ENCODE results near the gene SEMA6B.

Gene SEMA6B

DNA sequence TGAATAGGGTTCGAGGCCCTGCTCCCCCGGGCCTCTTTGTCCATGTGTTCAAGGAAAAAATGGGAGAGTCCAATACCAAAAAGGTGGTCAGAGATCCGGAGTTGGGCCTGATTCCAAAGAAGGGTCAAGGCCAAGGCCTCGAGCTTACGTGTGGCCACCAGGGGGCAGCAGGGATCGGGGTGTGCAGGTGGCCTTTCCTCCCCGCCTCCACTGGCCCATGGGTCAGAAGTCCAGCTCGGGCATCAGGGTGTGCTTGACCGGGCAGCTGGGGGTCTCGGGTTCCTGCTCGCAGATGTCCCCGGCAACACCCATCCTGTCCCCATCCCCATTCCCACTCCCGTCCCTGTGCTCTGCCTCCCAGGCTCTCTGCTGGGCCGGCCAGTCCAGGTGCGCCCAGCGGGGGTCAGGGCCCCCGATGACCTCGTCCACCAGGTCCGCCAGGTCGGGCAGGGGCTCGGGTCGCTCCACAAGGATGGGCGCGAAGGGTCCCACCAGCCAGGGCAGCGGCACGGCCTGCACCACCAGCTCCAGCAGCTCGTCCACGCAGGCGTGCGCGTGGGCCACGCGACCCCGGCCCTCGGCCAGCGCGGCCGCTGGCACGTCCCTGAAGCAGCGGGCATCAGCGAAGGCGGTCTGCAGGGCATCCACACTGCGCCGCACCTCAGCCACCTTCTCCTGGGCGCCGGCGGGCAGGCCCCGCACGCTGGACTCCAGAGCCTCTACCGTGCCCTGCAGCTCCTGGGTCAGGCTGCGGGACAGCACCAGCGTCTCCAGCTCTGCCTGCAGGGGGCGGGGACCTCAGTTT, 36.0 kb downstream of the SEMA6B start:
- no peak for DNase-seq

DNA sequence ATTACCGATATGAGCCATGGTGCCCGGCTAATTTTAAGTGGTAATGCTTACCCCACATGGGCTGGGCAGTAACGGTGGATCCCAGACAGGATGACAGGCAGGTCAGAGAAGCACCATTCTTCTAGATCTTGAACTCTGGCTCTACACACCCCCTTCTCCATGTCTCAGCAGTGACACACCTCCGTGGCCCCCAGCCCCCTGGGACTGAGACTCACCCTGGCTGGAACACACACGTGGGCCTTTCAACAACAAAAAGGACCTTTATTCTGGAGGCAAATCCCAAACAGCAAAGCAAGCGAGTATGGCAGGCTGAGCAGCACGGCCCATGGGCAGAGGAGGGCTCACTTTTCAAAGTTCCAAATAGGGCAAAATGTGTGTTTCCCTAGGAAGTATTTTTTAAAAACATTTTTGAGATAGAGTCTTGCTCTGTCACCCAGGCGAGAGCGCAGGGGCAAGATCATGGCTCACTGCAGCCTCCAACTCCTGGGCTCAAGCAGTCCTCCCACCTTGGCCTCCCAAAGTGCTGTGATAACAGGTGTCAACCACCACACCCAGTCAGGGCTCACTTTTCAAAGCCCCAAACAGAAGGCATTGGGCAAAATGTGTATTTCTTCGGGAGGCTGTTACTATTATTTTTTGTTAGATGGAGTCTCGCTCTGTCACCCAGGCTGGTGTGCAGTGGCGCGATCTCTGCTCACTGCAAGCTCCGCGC, 37.0 kb downstream of the SEMA6B start:
- DNase-seq = no peak

DNA sequence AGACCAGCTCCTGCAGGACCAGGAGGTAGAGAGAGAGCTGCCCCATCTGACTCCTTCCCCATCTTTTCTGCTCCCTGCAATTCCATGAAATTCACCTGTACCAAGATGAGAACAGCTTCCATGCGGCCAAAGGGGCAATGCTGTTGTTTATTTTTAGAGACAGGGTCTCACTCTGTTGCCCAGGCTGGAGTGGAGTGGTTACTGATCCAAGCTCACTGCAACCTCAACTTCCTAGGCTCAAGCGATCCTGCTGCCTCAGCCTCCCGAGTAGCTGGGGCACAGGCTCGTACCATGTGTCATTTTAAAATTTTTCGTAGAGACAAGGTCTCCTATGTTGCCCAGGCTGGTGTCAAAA, 37.6 kb downstream of the SEMA6B start:
- no peak for DNase-seq

DNA sequence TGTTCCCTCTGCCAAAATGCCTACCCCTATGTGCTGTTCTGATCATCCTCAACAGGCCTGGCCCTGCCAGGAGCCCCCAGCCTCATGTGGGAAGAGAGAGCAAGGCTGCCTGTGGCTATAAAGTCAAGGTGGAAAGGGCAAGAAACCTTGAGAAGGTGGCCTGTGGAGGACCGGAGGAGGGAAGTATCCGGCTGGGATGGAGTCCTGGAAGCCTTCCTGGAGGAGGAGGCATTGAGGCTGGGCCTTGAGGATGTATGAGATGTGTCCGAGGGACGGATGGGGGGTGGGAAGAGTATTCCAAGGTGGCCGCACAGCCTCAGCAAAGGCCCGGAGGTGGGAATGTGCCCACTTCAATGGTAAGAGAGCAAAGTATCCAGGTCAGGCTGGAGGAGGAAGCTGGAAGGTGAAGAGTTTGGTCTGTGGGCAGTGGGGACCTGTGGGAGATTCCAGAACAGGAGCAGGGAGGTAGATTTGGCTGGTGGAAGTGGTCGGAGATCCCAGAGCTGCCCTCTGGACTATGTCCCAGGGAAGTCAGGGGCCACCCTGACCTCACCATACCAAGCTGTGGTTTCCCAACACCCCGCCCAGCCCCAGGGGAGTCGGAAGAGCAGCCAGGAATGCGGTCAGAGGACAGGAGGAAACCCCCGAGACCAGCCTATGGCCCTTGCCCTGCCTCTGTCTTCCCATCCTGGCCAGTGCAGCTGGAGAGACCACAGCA, 38.2 kb downstream of the SEMA6B start:
- no peak for DNase-seq

DNA sequence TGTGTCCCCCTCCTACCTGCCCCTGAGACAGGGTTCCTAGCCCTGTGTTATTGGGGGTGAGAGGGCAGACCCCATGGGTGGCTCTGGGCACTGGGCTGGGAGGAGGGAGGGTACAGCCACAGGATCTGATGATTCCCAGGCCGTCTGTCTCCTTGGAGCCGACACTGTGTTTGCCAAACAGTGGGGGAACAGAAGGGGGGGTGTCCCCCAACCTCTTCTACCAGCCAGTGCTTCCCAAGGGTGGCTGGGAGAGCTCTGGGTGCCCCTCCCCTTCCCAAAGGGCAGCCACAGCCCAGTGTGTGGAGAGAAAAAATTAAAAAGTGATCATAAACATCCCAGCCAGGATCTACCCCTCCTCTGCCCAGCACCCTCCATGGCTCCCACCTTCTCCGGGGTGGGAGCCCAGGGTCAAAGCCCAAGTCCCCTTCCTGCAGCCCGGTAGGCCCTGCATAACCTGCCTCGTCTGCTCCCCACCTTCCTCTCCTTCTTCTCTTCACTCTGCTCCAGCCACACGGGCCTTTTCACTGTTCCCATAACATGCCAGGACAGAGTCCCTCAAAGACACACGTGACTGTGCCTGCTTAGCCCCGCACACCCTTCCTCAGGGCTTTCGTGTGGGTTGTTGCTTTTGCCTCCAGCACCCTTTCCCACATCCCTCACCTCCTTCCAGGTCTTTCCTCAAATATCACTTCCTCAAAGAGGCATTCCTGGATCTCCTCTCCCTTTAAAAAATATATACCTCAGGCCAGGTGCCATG, 39.8 kb downstream of the SEMA6B start:
- DNase-seq = no peak

DNA sequence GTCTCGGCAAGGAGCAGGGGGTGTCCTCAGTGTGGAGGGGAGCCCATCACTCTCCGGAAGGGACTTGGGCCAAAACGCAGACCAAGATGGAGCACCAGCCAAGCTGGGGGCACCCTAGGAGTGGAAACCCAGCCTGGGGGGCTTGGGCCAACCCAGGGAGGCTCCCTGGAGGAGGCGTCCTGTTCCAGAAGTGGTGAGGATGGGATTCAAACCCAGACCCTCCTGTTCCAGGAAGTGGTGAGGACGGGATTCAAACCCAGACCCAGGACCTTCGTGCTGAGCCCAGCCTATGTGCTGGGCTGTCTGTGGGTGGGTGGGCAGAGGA, 40.4 kb downstream of the SEMA6B start:
- DNase-seq = no peak

DNA sequence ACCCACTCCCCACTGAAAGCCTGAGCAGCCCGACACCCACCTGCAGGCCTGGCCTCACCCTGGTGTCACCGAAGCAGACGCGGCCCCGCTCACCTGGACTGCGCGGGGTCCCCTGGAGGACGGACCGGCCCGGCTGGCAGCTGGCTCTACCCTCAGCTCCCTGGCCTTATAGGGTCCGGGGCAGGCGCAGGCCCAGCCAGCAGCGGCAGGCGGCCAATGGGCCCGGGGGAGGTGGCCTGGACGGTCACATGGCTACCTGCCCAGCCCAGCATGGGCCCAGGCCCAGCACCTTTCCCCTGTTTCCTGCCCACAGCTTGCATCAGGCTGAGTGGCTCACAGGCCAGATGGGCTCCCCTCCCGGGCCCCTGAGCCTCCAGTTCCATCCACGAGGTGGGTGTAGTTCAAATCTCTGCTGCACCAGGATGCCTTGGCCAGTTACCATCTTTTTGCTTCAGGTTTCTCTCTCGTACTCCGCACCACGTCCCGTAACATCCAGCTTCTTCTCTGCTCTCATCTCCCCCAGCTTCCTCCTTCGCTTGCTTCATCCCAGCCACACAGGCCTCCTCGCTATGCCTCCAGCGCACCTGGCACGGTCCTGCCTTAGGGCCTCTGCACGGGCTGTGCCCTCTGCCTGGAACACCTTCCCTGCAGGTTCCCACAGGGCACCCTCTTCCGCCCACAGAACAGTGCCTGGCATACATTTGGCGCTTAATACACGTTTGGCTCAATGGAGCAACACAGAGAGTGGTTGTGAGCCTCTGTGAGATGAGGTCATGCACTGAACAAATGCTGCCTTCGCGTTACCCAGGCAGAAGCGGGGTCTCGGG, 40.9 kb downstream of the SEMA6B start, which contains the start of gene PLIN4:
TSS of gene PLIN4 (minus strand) at position 142 of the 827 bp plus-strand sequence. CDS start 214 bp downstream, outside the sequence.
- DNase-seq = no peak

DNA sequence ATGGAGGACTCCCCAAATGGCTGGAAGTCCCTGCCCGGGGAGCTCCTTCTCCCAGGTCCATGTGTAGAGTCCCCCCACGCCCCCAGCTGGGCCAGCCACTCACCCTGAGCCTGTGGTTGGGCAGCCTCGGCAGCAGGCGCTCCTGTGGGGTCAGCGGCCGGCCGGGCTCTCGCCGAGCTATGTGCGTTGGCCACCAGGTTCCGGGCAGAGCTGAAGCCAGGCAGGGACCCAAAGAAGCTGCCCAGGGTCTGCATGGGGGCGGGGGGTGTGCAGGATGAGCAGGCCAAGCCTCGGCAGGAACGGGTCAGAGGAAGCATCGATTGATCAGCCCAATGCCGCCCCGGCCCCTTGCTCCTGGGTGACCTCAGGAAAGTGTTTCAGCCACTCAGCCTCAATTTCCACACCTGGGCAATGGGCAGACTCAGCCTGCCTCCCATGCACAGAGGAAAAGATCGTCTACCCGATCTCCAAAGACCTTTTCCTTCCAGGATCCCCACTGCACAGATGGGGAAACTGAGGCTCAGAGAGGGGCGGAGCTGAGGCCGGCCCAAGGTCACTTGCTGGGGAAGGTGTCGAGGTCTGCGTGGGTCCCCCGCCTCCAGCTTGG, 41.9 kb downstream of the SEMA6B start:
- no peak for DNase-seq

DNA sequence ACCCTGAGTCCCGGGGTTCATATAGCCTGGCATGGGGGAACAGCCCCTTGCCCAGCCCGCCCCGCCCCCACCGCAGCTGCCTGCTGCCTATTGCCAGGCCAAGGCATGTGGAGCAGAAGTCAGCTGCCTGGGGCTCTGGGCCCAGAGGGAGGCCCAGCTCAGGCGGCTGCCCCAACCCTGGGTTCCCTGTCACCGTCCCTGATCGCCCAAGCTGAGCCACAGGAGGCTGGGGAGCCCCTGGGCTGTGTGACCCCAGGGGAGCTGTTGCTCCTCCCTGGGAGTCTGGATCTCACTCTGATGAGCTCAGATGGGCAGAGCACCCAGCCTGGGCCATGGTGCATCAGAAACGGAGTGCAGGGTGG, 42.6 kb downstream of the SEMA6B start:
- no peak for DNase-seq

DNA sequence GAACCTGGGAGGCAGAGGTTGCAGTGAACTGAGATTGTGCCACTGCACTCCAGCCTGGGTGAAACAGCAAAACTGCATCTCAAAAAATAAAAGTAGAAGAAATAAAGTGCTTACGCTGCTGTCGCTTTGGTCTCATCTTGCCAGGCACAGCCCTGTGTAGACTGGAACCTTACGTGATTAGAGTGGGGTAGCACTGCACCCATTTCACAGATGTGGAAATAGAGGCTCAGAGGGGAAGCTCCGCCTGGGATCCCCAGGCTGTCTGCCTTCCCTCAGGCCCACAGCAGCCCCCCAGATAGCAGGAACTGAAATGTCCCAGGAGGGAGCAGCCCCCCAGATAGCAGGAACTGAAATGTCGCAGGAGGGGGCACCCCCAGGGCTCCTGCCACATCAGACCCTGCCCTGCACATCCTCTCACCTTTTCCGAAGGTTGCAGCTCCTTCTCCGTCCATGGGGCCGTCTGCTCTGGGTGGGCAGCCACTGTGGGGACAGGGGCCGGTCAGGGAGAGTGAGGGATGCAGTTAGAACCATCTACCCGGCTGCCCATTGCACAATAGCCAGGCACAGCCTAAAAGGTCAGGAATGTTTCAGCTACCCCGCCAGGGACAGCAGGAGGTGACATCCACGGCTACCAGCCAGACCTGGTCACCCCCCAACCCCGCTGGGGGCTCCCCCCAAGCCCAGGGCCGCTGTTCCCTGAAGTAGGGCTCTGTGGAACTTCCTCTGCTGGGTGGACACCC, 43.1 kb downstream of the SEMA6B start:
- DNase-seq = no peak

DNA sequence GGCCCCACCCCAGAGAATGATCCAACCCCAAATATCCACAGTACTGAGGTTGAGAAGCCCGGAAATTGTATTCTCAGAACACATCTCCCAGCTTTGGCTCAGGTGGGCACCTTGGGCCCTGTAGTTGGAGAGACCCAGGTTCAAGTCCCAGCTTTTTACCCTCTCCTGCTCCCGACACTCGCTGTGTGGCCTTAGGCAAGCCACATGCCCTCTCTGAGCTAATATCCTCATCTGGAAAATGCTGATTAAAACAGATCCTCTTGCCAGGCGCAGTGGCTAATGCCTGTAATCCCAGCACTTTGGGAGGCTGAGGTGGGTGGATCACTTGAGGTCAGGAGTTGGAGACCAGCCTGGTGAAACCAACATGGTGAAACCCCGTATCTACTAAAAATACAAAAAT, 43.8 kb downstream of the SEMA6B start:
- no peak for DNase-seq

DNA sequence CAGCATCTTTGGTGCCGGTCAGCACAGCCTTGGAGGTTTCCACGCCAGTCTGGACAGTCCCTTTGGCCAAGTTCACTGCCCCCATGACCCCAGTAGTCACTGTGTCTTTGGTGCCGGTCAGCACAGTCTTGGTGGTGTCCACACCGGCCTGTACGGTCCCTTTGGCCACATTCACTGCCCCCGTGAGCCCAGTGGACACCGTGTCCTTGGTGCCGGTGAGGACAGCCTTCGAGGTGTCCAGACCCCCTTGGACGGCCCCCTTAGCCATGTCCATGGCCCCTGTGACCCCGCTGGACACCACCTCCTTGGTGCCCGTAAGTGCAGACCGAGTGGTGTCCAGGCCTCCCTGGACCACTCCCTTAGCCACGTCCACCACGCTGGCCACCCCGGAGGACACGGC, 46.2 kb downstream of the SEMA6B start:
- DNase-seq = no peak

DNA sequence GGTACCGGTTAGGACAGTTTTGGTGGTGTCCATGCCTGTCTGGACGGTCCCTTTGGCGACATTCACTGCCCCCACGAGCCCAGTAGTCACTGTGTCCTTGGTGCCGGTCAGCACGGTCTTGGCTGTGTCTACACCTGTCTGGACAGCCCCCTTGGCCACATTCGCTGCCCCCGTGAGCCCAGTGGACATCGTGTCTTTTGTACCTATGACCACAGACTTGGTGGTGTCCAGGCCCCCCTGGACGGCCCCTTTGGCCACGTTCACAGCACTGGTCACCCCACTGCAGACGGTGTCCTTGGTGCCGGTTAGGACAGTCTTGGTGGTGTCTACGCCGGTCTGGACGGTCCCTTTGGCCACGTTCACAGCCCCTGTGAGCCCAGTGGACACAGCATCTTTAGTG, 47.4 kb downstream of the SEMA6B start:
- no peak for DNase-seq

DNA sequence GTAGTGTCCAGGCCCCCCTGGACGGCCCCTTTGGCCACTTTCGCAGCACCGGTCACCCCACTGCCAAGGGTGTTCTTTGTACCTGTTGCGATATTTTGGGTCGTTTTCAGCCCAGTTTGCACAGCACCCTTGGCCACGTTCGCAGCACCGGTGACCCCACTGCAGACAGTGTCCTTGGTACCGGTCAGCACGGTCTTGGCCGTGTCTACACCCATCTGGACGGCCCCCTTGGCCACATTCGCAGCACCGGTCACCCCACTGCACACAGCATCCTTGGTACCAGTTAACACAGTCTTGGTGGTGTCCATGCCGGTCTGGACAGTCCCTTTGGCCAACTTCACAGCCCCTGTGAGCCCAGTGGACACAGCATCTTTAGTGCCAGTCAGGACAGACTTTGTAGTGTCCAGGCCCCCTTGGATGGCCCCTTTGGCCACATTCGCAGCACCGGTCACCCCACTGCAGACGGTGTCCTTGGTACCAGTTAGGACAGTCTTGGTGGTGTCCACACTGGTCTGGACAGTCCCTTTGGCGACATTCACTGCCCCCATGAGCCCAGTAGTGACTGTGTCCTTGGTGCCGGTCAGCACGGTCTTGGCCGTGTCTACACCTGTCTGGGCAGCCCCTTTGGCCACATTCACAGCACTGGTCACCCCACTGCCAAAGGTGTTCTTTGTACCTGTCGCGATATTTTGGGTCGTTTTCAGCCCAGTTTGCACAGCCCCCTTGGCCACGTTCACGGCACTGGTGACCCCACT, 48.0 kb downstream of the SEMA6B start:
- no peak for DNase-seq

DNA sequence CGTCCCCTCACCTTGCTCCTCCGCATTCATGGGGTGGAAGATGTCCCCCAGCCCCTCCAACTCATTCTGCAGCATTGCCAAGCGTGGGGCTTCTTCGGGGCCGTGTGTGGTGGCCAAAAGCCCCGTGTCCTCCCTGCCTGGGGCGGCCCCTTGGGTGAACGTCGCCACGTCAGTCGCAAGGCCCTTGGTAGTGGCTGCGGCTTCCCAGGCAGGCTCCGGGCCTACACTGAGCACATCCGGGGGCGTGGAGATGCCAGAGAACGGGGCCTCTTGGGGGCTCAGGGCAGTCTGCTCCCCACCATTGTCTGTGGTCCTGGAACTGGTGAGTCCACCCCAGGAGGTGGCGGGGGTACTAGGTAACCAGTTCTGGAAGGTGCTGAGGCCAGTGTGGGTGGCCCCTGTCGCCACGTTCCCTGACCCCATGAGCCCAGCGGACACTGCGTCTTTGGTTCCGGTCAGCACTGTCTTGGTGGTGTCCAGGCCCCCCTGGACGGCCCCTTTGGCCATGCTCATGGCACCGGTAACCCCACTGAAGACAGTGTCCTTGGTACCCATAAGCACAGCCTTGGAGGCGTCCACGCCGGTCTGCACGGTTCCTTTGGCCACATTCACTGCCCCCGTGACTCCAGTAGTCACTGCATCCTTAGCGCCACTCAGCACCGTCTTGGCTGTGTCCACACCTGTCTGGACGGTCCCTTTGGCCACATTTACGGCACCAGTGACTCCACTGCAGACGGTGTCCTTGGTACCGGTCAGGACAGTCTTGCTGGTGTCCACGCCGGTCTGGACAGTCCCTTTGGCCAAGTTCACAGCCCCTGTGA, 48.8 kb downstream of the SEMA6B start:
- DNase-seq = no peak

DNA sequence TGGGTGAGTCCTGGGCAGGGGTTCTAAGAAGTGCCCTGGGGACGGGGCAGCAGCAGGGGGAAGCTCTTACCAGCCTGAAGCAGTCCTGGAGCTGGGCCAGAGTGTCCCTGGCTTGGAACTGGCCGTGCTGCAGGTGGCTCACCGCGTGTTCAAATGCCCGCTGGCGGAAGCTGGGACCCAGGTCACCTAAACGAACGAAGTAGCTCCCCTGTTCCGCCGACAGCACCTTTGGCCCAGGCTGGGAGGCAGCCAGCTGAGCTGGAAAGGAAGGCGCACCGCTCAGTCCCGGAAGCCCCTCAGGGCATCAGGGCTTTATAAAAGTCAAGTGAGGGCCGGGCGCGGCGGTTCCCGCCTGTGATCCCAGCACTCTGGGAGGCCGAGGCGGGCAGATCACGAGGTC, 50.8 kb downstream of the SEMA6B start:
- no peak for DNase-seq

DNA sequence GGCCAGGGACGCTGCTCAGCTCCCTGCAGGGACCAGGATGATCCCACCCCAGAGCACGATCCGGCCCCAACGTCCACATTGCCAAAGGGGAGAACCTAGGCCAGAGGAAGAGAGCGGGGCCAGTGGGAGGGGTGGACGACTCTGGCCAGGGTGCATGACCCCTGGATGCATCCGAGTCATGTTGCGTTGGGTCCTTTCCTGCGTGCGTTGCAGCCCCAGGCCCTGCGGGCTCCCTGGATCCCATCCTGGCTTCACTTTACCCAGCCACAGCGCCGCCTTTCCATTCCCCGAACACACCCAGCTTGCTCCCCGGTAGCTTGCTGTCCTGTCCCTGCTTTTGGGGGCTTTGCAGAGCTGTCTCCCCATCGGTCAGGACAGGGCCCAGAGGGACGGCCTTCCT, 51.7 kb downstream of the SEMA6B start:
- no peak for DNase-seq

DNA sequence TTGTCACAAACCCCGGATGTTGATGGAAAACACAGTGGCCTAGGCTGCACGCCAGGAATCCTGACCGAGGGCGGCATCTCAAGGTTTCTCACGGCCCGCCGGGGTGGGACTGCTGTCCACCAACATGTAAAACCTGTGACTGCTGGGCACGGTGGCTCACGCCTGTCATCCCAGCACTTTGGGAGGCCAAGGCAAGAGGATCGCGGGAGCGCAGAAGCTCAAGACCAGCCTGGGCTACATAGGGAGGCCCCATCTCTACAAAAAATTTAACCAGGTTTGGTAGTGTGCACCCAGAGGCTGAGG, 52.4 kb downstream of the SEMA6B start:
- DNase-seq = no peak

DNA sequence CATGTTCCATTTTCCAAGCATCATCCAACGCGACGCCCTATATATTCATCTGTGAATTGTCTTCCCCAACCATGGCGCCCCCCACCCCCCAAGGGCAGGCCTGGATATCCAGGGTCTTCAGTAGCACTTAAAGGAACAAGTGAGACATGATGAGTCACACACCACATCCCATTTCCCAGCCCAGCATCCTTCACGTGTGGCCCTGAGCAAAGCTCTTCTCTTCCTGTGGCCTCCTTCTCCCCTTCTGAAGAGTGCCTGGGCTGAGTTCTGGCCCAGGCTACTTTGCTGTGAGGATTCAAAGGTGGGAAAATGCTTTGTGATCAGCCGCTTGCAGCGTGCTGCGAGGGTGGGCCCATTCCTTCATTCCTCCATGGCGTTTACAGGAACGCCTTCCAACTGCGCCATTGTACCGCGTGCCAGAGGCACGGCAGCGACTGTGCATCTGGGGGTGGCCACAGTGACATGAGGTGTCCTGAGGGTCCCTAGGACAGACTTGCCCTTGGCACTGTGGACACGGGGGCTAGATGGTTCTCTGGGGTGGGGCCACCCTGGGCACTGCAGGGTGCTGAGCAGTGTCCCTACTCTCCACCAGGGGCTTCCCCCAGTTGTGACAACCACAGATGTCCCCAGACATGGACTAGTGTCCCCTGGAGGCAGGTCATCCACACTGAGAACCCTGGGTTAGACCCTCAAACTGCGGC, 52.9 kb downstream of the SEMA6B start:
- no peak for DNase-seq

All from NCI-H1417 treated with DMSO at 0.1 percent for 48 hours (cell line).